Adrenal gland (tissue), 12 donors: ENCODE measurements around the gene YPEL2. TPM values are rescaled to one million over a fixed set of nuclear protein-coding genes. Genes with fewer than 3 reads are reported as not detected.
"Not testable (repeated sequence)": the region's sequence is repeated elsewhere in the genome, so short reads cannot be mapped to it uniquely, and the experiment has no call there.

ENCODE experiments used
- DNase-seq, 7 donors: peaks; one replicate each; pipeline ENCODE4 v3.0.0-alpha.2; 2019 to 2020
- H3K27ac ChIP-seq, 5 donors: fragments of 200-600 bp; sonication (generic) in 4 of 5; 1 replicate in 3 of 5; 2 replicates in 2 of 5; pipeline versions ENCODE4 v1.5.1 to v1.8.0; 2016 to 2020; ENCODE audit warnings: mild to moderate bottlenecking in 1 of 5
- H3K27me3 ChIP-seq: fragments of 200-600 bp; 2 replicates; pipeline ENCODE4 v1.8.0; 2021
- H3K36me3 ChIP-seq, 2 donors: fragments of 200-600 bp; replicated peaks in 1 of 2; 1 replicate in 1 of 2; 2 replicates in 1 of 2; pipeline versions ENCODE4 v1.5.1 to v1.8.0; 2018 to 2022
- H3K4me1 ChIP-seq, 2 donors: fragments of 200-600 bp; replicated peaks in 1 of 2; 1 replicate in 1 of 2; 2 replicates in 1 of 2; pipeline versions ENCODE4 v1.5.1 to v1.8.0; 2018 to 2021
- H3K4me3 ChIP-seq, 4 donors: fragments of 200-600 bp; sonication (generic) in 3 of 4; one replicate each; pipeline ENCODE4 v1.5.1; 2016 to 2018
- H3K9me3 ChIP-seq, 3 donors: fragments of 200-600 bp; sonication (generic) in 1 of 3; replicated peaks in 1 of 3; 1 replicate in 2 of 3; 2 replicates in 1 of 3; pipeline versions ENCODE4 v1.5.1 to v1.8.0; 2016 to 2021
- POLR2A ChIP-seq, 2 donors: fragments of 450-650 bp; IDR thresholded peaks; one replicate each; pipeline ENCODE4 v1.6.1; 2017; ENCODE audit warnings: antibody characterized with exemption in 2 of 2, mild to moderate bottlenecking in 2 of 2, moderate library complexity in 1 of 2
- WGBS, 4 donors: extraction: QIAGEN DNeasy Blood & Tissue Kit in 2 of 4; methylation state at CpG; one replicate each; pipeline versions ENCODE4 v1.1.5 to v1.1.7; 2013 to 2017; 5-methylcytosine and 5-hydroxymethylcytosine counted together
- intact Hi-C, 2 donors: fragments of 100-400 bp; cut with DNase I; formaldehyde crosslinking; loops; one replicate each; pipeline versions ENCODE4 v1.14.1 to v1.15.0; 2022 to 2023
- polyA plus RNA-seq, 3 donors: library from polyadenylated mRNA; stranded (reverse); fragments of 200-250 nt in 2 of 3; fragments of 350-450 nt in 1 of 3; fragmentation: Illumina TruSeq in 1 of 3; extraction: RNeasy Lipid Tissue Mini Kit (QIAGEN cat#74804) in 1 of 3; gene quantifications; one replicate each; pipeline ENCODE4 v1.2.3, GENCODE V29; 2013 to 2014
- total RNA-seq, 9 donors: library from RNA; depleted of rRNA in 4 of 9; stranded (reverse); fragments of >200 nt in 4 of 9; fragments of 120-200 nt in 1 of 9; fragmentation: NEBNext Ultra II Directional in 1 of 9; extraction: Animal tissue kit (Norgen Biotek cat#: 25700) in 1 of 9; gene quantifications; one replicate each; pipeline versions ENCODE4 v1.1.0 to v1.2.4, GENCODE V29; 2013 to 2023
- TF ChIP-seq, protein P1 (sequence below), 6 experiments: fragments of 450-650 bp in 4 of 6; fragments of 200-600 bp in 2 of 6; sonication (generic) in 1 of 6; IDR thresholded peaks; 1 replicate in 5 of 6; 2 replicates in 1 of 6; pipeline versions ENCODE4 v1.5.1 to v1.8.0; 2016 to 2021; ENCODE audit warnings: antibody characterized with exemption in 6 of 6, mild to moderate bottlenecking in 2 of 6, moderate library complexity in 1 of 6
- donor health status: healthy with polysubstance abuse.
- donor health status: Bipolar disorder and iron deficiency.
- donor health status: DM: yes; HTN: yes; CAD: no.
- donor health status: DM: no; HTN: no; CAD: no.
- donor health status: DM: no; HTN: no; CAD: no.
- donor health status: DM: yes; HTN: yes; CAD: no.

YPEL2 gene
- total and polyA plus RNA-seq, 12 donors: 5.8 to 33.5 (median 18.3) TPM

GRCh38 chr17:59310263-59310920 is 21.1 kb upstream of the YPEL2 start:
- Histone ChIP-seq H3K27ac (no peak overlapping the region), H3K36me3 (no peaks in the 10 kb centered on the region), H3K4me3 (no peak overlapping the region), H3K4me1 (no peaks in the 10 kb centered on the region), H3K27me3 (no peaks in the 10 kb centered on the region), H3K9me3 (no peaks in the 10 kb centered on the region)
- TF ChIP-seq POLR2A (IDR thresholded peaks at IDR 0.05): no peak
- TF ChIP-seq, protein P1, sequence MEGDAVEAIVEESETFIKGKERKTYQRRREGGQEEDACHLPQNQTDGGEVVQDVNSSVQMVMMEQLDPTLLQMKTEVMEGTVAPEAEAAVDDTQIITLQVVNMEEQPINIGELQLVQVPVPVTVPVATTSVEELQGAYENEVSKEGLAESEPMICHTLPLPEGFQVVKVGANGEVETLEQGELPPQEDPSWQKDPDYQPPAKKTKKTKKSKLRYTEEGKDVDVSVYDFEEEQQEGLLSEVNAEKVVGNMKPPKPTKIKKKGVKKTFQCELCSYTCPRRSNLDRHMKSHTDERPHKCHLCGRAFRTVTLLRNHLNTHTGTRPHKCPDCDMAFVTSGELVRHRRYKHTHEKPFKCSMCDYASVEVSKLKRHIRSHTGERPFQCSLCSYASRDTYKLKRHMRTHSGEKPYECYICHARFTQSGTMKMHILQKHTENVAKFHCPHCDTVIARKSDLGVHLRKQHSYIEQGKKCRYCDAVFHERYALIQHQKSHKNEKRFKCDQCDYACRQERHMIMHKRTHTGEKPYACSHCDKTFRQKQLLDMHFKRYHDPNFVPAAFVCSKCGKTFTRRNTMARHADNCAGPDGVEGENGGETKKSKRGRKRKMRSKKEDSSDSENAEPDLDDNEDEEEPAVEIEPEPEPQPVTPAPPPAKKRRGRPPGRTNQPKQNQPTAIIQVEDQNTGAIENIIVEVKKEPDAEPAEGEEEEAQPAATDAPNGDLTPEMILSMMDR (IDR thresholded peaks at IDR 0.05): no peak
- 63 to 73% (median 70%) methylated on average over 6 of the region's 6 CpGs for whole genome bisulfite sequencing, 4 donors
- intact Hi-C loops: loop anchor here in 1 of 2 donors (5.0 kb wide), 2 partner anchors 132 to 247 kb away; no protein-coding TSS in a partner anchor
- DNase-seq: peak in 1 of 7 donors; percentile 42

DNA sequence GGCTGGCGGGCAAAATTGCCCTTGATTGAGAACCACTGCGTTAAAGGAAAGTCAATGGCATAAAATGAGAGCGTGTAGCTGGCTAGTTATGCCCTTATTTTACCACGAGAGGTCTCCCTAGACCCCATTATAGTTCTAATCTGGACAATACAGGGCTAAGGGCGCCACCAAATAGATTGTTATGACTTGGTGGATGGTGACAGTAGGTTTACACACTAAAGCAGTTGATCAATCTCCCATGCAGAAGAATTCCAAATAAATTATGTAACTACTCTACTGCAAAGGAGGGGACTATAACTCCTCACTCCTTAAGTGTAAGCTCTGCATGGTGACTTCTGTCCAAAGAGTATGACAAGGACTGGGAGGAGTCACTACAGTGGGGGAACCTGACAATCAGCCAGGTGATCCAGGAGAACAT is 20.4 kb upstream of the YPEL2 start:
- Histone ChIP-seq H3K4me1 (no peaks in the 10 kb centered on the region), H3K36me3 (no peaks in the 10 kb centered on the region), H3K4me3 (no peak overlapping the region), H3K27ac (no peak overlapping the region), H3K9me3 (no peaks in the 10 kb centered on the region), H3K27me3 (no peaks in the 10 kb centered on the region)
- intact Hi-C loops: loop anchor here in 1 of 2 donors (5.0 kb wide), 2 partner anchors 131 to 246 kb away; no protein-coding TSS in a partner anchor
- TF ChIP-seq, protein P1 (IDR thresholded peaks at IDR 0.05): peak; percentile 64 to 93 (median 89)
- TF ChIP-seq POLR2A (IDR thresholded peaks at IDR 0.05): no peak
- peak; percentile 22 to 64 (median 41) for DNase-seq
- WGBS, 4 donors: 0 to 3% (median 1%) methylated on average over 5 of the region's 5 CpGs

DNA sequence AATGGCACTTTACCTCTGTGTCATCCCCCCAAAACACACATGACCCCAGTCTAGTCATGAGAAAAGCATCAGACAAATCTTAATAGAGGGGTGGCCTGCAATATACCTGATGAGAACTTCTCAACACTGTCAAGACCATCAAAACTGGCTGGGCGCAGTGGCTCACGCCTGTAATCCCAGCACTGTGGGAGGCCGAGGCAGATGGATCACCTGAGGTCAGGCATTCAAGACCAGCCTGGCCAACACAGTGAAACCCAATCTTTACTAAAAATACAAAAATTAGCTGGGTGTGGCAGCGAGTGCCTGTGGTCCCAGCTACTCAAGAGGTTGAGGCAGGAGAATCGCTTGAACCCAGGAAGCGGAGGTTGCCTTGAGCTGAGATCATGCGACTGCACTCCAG is 19.9 kb upstream of the YPEL2 start:
- WGBS, 4 donors: 77 to 89% (median 78%) methylated on average over 4 to 7 of the region's 7 CpGs
- DNase-seq: peak in 1 of 7 donors; percentile 35
- H3K4me3 ChIP-seq, H3K4me1 ChIP-seq, H3K36me3 ChIP-seq, H3K27me3 ChIP-seq, H3K9me3 ChIP-seq, H3K27ac ChIP-seq: not testable (repeated sequence)
- intact Hi-C loops: loop anchor here in 1 of 2 donors (5.0 kb wide), 2 partner anchors 131 to 246 kb away; no protein-coding TSS in a partner anchor

DNA sequence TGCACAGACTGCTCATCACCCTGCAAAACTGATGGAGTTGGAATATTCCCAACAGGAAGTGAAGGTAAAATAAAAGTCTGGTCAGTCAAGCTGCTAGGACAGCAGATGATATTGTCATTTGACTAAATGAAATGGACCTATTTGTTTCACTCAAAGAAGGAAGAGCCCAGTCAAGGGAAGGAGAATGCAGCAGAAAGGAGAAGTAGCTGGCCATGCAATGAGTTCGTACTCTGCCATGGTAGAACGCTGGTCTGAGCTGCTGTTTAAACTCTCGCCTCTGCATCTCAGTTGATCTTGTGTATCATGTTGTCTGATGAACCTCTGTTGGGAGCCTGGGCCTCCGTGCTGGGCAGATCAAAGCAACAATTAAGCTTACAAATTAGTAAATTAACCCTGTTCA is 15.6 kb upstream of the YPEL2 start:
- no peaks in the 10 kb centered on the region for H3K9me3 ChIP-seq
- TF ChIP-seq, protein P1 (IDR thresholded peaks at IDR 0.05): no peak
- TF ChIP-seq POLR2A (IDR thresholded peaks at IDR 0.05): no peak
- H3K4me1 ChIP-seq: no peaks in the 10 kb centered on the region
- intact Hi-C loops: no loop called here
- DNase-seq: peak in 1 of 7 donors; percentile 41
- no peak overlapping the region for H3K27ac ChIP-seq
- no peaks in the 10 kb centered on the region for H3K36me3 ChIP-seq
- no peak overlapping the region for H3K4me3 ChIP-seq
- H3K27me3 ChIP-seq: no peaks in the 10 kb centered on the region
- 60 to 79% (median 73%) methylated on average over 4 of the region's 4 CpGs for WGBS, 4 donors
